Measurements from ENCODE around the gene DKK2.
"Not testable (repeated sequence)": the region's sequence is repeated elsewhere in the genome, so short reads cannot be mapped to it uniquely, and the experiment has no call there.

DKK2 gene

GRCh38 chr4:106909486-106910188, 126.5 kb downstream of the DKK2 start:
- DNase-seq (ENCODE audit: low spot score), result no peak

- not testable (repeated sequence) for DNase-seq (ENCODE audit: low spot score)
Measured at GRCh38 chr4:106908049-106908448, 128.1 kb downstream of the DKK2 start.

GRCh38 chr4:106907216-106907615, 128.9 kb downstream of the DKK2 start:
- DNase-seq (ENCODE audit: low spot score), result no peak

- no peak for DNase-seq (ENCODE audit: low spot score)
Measured at GRCh38 chr4:106906728-106907127, 129.4 kb downstream of the DKK2 start.

GRCh38 chr4:106898621-106899230, 137.4 kb downstream of the DKK2 start:
- DNase-seq (ENCODE audit: low spot score), result peak; percentile 59

GRCh38 chr4:106893903-106894302, 142.2 kb downstream of the DKK2 start:
- no peak for DNase-seq (ENCODE audit: low spot score)

GRCh38 chr4:106893395-106893881, 142.7 kb downstream of the DKK2 start:
- no peak for DNase-seq (ENCODE audit: low spot score)

- no peak for DNase-seq (ENCODE audit: low spot score)
Measured at GRCh38 chr4:106892786-106893185, 143.3 kb downstream of the DKK2 start.

GRCh38 chr4:106875340-106875739, 160.8 kb downstream of the DKK2 start:
- no peak for DNase-seq (ENCODE audit: low spot score)

Data from AG20443 (cell line).